HG03045 (cell line): ENCODE results near the gene CAMTA1.
"Not testable (repeated sequence)": the region's sequence is repeated elsewhere in the genome, so short reads cannot be mapped to it uniquely, and the experiment has no call there.

Source experiments
- ATAC-seq: cut with Tn5 transposase; IDR thresholded peaks from one replicate; pipeline ENCODE4 v1.9.1; 2021; ENCODE audit warnings: mild to moderate bottlenecking, moderate library complexity; ENCODE audit not compliant: unreplicated experiment

Gene CAMTA1

DNA sequence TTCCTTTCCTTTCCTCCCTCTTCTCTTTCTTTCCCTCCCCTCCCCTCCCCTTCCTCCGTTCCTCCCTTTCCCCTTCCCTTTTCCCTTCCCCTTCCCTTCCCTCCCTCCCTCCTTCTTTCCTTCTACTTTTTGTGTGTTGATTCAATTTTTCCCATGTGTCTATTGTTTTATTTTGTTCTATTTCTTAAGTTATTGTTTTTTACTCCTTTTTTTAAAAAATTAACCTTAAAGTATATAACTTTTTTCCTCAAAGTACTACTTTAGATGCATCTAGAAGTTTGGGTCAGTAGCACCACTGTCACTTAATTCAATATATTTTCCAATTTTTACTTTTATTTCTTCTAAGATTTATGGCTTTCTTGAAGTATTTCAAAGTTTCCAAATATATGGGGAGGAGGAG is 537.7 kb downstream of the CAMTA1 start:
- no peak for ATAC-seq

DNA sequence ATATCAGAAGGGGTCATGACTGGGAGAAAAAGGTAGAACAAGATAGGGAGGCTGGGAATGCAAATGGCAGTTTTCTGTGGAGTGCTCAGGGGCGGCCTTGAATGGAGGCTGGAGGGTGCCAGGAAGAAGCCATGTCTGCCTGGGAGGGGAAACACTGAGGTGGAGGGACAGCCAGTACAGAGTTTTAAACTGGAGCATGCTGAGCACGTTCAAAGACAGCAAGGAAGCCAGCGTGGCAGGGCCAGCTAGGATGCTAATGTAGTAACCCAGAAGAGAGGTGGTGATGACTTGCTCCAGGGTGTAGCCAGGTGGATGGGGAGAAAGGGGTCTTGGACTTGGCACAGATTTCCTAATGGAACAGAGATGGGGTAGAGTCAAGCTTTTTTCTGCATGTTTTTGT is 540.0 kb downstream of the CAMTA1 start:
- no peak for ATAC-seq

DNA sequence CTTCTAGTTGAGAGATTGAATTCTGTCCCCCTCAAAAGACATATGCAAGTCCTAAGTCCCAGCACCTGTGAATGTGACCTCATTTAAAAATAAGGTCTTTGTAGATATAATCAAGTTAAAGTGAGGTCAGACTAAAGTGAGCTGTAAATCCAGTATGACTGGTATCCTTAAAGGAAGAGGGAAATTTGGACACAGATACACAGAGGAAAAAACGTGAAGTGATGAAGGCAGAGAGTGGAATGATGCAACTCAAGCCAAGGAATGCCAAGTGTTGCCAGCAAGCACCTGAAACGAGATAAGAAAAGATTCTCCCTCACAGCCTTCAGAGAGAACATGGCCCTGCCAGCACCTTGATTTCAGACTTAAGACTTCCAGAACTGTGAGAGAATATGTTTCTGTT is 541.1 kb downstream of the CAMTA1 start:
- no peak for ATAC-seq

DNA sequence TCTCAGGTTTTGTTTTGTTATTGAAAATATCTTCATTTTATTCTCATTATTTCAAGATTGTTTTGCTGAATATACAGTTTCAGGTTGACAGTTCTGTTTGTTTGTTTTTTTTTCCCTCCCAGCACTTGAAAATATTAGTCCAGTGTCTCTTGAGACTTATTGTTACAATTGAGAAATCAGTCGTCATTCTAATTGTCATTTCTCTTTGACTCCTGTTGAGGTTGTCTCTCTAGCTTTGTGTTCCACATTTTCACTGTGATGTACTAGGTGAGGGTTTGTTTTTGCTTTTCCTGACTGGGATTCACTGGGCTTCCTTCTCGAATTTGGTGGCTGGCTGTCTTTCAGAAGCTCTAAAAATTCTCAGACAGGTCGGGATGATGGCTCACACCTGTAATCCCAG is 542.6 kb downstream of the CAMTA1 start:
- no peak for ATAC-seq

DNA sequence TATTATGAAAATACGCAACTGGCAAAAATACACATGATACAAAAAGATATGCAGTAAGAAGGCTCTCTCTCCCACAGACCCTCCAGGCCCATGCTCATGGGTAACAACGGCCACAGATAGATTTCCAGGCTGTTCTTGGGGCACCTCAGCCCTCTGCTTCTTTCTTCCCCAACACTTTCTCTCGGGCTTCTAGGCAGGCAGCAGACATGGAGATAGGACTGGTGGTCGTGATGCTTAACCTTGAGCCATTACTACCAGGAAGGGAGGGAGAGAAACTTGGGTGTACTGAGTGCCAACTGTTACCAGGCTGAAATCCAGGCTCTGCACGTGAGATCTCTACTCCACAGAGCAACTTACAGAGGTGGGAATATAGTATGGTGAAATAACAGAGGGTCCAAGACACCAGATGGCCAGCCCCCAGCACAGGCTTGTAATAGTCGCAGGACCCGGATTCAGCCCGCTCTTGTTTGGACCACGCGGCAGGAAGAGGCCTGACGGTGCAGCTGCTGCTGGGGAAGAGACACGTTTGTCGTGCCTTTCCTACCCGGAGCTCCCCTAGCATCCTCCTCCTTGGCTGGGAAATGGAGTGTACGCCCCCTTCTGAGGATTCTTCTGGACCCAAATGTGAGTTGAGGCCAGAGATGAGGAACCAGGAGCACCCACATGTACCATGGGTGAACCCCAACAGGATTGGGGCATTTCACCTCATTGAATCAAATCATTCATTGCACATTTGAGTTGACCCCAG is 544.8 kb downstream of the CAMTA1 start:
- no peak for ATAC-seq

DNA sequence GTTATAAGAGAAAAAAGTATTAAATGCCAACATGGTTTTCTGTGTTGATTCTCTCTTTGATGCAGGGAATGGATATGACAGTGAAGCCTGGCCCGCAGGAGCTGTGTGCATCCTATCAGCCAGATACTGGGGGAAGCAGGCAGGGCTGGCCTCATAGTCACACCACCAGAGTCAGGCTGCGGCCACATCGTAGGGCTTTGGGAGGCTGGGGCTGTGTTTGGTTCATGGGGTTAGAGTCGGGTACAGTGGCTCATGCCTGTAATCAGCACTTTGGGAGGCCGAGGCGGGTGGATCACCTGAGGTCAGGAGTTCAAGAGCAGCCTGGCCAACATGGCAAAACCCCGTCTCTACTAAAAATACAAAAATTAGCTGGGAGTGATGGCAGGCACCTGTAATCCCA is 545.5 kb downstream of the CAMTA1 start:
- ATAC-seq, result not testable (repeated sequence)

DNA sequence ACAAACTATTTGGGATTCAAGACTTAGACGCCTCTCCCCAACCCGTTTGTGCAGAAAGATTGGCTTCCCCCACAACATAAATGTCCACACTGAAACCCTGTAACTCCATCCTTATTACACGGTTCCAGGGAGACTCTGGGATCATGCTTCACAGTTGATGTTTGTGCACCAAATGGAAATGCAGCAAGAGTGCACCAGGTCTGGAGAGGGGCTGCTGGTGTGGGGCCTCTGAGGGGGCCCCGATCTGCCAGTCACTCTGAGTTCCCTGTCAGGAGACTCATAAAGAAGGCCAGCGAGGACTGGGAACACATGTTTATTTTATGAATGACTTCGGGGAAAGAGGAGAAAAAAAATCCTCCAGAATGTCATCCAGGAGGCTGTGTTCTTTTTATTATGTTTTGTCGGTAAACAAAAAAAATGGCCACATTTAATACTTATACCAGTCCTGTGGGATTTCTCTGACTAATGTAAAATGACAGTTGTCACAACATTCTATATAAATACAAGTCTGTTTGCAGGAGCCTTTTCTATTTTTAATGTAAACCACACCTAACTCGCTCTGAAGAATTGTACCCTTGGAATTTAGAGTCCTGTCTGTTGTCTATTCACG is 546.8 kb downstream of the CAMTA1 start:
- no peak for ATAC-seq

DNA sequence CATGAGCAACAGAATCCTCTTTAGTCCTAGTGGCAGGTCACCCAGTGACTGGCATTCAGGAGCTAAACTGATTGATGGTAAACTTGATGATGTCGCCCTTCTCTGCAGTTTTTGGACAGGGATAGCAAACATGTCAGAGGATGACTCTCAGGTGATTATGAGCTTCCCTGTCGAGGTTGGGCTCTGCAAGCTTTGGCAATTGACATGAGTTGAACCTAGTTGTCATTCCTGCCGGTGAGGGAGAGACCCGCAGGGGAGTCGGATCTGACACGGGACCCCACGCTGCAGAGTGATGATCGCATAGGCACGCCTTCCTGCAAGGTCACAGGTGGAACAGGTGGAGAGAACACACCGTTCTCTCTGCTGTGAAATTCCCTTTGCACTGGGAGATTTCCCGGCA is 547.8 kb downstream of the CAMTA1 start:
- ATAC-seq, result no peak

DNA sequence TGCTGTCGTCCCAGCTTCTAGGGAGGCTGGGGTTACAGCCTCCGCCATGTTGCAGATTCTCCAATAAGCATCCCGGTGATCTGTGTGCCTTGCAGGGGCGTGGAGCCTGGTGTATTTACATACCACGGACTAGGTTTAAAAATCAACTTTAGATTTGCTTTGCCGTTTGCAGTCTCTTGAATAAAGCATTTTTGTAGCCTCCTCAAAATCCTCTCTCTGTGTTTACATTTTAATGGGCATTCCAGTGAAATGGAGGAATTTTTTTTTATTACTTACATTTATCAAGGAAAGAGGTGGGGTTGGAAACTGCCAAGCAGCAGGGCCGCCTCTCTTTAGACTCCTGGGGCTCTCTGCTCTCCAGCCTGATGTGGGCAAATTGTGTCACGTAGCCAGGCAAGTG is 548.4 kb downstream of the CAMTA1 start:
- ATAC-seq, result no peak

DNA sequence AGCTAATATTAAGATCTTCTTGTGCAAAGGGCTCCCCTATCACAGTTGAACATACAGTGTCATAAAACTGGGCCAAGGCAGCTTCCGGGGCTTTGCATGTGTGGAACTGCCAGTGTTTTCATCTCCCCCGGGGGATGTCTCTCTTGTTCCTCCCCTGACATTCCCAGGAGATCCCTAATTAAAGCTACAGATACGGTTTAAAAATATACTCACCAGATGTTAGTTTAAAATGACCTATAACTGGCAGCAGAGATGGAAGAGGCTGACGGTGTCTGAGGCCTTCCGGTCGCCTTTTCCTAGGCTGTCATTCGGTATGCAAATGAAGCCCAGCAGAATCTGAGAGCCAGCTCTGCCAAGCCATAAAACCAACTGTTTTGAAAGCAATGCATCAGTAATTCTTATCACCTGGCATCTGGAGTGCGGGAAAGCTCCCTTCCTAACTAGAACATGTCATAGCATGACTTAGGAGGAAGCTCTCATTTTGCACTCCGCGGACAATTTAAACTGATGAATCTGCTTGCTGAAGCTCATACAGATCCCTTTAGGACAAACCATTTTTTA is 549.3 kb downstream of the CAMTA1 start:
- ATAC-seq, result no peak

DNA sequence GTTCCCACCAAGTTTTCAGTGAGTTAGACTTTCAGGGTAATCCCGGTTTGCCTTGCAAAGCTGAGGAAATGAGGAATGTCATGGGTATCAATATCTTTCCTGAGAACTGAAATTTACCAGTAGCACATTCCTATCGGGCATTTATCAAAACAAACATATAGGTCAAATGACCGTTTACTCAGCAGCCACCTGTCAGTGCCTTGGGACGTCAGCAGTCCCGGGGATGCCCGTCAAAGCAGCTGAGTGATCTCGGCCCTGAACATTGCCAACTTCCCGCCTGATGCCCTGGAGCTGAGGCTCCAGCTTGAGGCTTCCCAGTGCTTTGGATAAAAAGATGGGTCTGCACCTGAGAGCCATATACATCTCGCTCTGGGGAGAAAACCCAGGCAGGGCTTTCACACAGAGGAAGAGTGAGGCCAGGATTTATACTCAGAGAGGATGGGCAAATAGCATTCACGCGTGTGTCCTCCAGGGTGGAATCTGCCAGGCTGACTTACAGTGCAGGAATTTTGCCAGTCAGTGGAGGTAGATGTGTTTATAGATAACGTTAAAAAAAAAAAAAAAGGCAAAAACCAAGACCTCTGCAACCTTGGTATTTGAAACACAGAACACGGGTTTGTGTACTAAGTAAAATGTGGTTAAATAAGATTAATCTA is 550.1 kb downstream of the CAMTA1 start:
- ATAC-seq, result no peak

DNA sequence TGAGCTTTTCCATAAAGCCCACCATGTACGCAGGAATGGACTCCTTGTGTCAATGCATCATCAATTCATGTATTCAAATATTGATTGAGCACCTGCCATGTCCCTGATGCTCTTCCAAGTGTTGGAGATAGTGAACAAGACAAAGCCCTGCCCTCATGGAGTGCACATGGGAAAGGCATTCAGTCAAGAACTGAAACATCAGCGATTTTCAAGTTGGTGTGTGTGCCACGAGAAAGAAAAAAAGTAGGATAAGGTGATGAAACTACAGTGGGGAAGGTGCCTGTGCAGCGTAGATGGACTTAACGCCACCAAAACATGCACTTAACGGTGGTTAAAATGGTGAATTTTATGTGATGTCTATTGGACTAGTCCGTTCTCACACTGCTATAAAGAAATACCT is 553.2 kb downstream of the CAMTA1 start:
- no peak for ATAC-seq

DNA sequence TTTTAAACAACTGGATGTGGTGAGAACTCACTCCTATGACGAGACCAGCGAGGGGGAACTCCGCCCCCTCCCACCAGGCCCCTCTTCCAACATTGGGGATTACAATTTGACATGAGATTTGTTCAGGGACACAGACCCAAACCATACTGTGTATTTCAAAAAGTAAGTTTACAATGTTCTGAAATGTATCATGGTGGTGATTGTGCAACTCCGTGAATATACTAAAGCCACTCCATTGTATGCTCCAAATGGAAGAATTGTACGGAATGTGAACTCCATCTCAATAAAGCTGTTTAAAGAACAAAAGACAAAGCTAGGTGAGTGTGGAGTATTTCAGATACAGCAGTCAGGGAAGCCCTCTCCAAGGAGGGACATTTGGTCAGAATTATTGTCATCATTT is 553.8 kb downstream of the CAMTA1 start:
- ATAC-seq, result no peak

DNA sequence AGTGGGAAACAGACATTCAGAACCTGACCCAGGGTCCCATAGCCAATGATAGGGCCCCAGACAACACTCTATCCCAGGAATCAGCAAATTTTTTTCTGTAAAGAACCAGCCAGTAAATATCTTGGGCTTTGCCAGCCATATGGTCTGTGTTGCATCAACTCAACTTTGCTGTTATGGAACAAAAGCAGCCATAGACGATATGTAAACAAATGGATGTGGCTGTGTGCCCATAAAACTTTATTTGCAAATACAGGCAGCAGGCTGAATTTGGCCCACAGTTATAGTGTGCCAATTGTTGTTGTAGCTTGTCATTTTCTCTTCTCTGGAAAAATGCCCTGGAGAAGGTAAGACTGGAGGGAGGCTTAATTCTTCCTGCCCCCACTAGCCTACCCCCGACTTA is 554.7 kb downstream of the CAMTA1 start:
- no peak for ATAC-seq

DNA sequence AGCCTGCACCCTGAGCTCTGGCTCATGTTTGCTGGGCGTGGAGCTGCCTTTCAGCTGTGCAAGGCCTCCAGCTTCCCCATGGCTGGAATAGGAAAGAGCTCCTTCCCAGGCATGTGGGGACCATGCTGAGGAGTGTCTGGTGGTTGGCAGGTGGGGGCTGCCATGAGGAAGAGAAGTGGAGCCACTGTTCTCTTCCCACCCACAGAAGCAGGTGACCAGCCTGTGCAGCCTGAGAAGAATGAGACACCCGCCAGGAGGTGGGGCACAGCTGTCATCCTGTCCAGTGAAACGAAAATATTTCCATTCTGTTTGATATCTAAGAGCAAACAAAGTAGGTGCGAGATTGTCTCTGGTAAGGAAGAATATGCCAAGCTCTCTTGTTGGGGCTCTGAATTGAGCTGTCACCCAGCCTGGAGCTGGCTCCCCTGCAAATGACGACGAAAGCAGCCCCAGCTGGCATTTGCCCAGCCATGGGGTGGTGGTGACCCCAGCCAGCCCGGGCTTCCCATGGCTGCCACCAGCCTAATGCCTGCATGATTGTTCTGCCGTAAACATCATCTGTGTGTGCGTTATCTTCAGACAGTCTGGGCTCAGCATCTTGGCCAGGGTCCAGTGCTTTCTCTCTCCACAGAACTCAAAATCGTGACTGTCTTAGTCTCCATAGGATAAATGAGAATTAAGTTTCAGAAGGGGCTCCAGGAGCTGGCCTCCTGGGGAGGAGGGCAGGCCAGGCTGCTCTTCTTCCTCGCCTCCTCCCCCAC is 556.1 kb downstream of the CAMTA1 start:
- ATAC-seq, result no peak

DNA sequence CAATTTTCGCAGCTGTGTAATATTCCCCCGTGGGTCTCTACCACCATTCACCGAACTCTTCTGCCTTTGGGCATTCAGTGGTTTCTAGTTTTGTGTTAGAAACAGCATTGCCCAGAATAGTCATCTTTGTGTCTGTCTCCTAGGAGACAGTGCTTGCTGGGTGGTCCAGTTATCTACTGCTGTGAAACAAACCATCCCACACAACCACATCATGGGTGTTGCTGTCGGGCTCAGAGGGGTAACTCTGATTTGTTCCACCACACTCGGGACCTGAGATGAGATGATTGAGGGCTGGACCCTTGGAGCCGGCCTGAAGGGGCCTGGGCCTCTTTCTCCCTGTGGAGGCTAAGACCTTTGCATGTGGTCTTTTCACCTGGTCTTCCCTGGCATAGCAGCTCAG is 558.6 kb downstream of the CAMTA1 start:
- ATAC-seq, result no peak

DNA sequence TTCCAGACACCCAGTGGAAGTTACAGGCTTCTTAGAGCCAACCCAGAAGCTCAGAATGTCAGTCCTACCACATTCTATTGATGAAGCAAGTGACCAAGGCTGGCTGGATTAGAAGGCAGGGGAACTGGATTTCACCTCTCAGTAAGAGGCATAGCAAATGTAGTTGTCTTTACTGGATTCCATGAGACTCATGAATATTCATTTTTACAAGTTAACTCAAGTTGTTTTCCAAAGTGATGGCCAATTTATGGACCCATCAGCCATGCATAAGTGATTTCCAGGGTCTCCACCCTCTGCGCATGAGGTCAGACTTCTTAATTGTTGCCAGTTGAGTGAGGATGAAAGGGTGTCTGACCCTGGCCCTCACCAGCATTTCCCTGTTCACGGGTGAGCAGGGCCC is 559.0 kb downstream of the CAMTA1 start:
- ATAC-seq, result no peak

DNA sequence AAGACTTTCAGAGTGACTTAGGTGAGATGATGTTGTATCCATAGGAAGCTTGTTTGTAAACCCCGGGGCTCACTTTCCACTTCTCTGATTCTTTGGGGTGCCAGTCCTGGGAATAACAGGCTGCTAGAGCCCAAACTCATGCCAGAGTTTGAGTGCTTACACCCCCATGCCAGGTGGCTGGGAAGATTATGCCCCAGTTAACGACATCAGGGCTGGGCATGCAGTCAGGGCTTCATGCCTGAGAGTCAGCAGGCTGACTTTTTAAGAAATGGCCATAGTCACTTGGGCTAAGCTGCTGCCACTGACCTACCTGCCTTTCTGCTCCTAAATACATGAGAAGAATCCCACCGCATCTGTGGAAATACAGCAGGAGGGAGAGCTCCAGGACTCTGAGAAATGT is 560.3 kb downstream of the CAMTA1 start:
- no peak for ATAC-seq

DNA sequence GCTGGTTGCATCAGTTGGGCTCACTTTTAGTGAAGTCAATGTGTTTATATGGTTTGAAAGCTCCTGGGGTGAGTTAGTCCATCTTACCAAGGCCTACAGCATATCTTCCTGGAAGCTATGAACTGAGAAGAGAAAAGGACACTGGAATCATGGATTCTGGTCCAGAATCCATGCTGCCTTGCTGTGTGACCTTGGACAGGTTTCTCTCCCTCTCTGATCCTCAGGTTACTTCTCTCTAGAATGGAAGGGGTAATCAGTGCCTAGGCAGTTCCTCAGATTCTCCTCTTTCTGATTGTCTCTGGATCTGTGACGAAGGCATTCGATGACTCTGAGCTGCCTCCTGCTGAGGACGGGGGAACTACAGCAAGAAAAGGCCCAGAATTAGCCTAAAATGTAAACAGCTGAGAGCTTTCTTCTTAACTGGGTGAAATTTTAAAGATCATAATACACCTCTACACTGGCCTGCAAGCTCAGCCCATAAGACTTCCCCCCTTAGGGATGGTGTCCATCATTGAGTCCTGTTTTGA is 560.9 kb downstream of the CAMTA1 start:
- no peak for ATAC-seq

DNA sequence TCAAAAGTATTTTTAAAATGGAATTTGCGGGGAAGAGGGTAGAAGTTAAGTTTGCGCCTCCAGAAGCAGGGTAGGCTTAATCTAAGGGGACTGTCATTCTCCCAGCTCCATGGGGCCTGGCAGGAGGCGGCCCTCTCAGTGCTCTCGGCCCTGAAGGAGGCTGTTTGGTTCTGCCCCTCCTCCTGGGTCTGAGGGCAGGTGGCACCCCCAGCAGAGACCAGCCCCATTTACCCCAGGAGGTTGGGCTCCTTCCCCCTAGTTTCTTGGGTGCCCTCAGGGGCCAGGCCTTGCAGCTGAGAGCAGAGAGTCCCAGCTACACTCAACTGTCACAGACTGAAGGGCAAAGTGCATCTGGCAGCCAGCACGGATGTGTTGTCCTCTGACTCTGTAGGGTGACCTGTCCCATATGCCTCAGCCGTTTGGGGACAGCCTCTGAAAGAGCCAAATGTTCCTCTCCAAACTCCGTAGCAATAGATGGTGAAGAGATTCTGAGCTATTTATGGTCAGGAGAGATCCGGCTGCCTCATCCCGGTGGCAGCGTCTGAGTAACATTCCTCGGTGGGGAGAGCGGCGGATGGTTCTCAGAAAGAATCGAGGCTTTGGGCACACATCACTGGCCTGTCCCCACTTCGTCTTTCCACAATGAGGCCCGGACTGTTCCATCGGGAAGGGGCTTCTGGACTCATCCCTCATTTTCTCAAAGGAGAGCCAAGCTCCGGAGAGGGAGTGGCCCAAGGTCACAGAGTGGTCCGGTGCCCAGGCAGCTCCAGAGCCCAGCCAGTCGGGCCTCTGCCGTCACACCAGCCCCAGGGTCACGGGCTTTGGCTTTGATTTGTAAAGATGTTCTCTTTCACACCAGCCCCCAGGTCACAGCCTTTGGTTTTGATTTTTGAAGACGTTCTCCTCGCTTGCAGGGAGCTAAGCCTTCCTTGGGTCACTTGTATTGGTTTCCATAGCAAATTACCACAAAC is 561.6 kb downstream of the CAMTA1 start:
- no peak for ATAC-seq
